HepG2 (cell line): ENCODE data around the gene RMI2. TPM values are rescaled to one million over a fixed set of nuclear protein-coding genes. Genes with fewer than 3 reads are reported as not detected.
A peak's percentile ranks its signal among the peaks of the same experiment; 100 is the strongest.

Experiments used
- ATAC-seq: fragments of 200-7000 bp; cut with Tn5 transposase; 3 replicates; pipeline ENCODE4 v1.9.1; 2020; ENCODE audit warnings: mild to moderate bottlenecking, moderate library complexity
- BruUV-seq: library from RNA; stranded (reverse); fragments of 400-500 nt; replicated peaks from 2 replicates; lab custom pipeline; 2021; lab: Mats Ljungman, UMichigan
- CTCF ChIA-PET: fragments of 300-600 bp; formaldehyde crosslinking; extraction: SDS; loops from one replicate; lab custom pipeline; 2021; ENCODE audit warnings: low total read pairs, inconsistent platforms, low intra/inter-chr PET ratio; lab: Yijun Ruan, JAX
- POLR2A ChIA-PET: fragments of 350-600 bp; sonication (Branson Sonifier 250); formaldehyde crosslinking; loops from one replicate; lab custom pipeline; 2020; ENCODE audit warnings: antibody characterized with exemption, inconsistent platforms; lab: Yijun Ruan, JAX
- DNase-seq: peaks from one replicate; pipeline ENCODE4 v3.0.0-alpha.2; 2015; ENCODE audit warnings: low spot score
- FAIRE-seq: peaks from 3 replicates; lab custom pipeline; 2011; peaks lifted over from hg19 to GRCh38; lab: Jason Lieb, UNC
- H2AFZ ChIP-seq: one replicate; pipeline ENCODE4 v1.6.1; 2011; ENCODE audit warnings: low read length, inconsistent platforms
- H3K27ac ChIP-seq: fragments of 300-600 bp; 3 replicates; pipeline ENCODE4 v1.8.0; 2011; ENCODE audit warnings: mixed run types, mild to moderate bottlenecking, mixed read lengths, low read length, inconsistent platforms; ENCODE audit not compliant: insufficient read depth; ENCODE audit errors: extremely low read length
- H3K27me3 ChIP-seq, 2 experiments: fragments of 200-600 bp in 1 of 2; 2 replicates in 1 of 2; 3 replicates in 1 of 2; pipeline versions ENCODE4 v1.6.0 to v1.8.0; 2011; ENCODE audit warnings: low read length in 2 of 2, mild to moderate bottlenecking in 2 of 2, moderate library complexity in 2 of 2, inconsistent platforms in 1 of 2; ENCODE audit not compliant: insufficient read depth in 2 of 2, control insufficient read depth in 1 of 2
- H3K36me3 ChIP-seq, 2 experiments: fragments of 200-600 bp in 1 of 2; replicated peaks in 1 of 2; 2 replicates in 1 of 2; 3 replicates in 1 of 2; pipeline versions ENCODE4 v1.5.1 to v1.8.0; 2011; ENCODE audit warnings: low read length in 2 of 2, inconsistent platforms in 1 of 2; ENCODE audit not compliant: insufficient read depth in 2 of 2, control insufficient read depth in 1 of 2
- H3K4me1 ChIP-seq: 2 replicates; pipeline ENCODE4 v1.5.1; 2012; ENCODE audit warnings: low read length, inconsistent platforms; ENCODE audit not compliant: insufficient read depth
- H3K4me2 ChIP-seq: 2 replicates; pipeline ENCODE4 v1.6.0; 2011; ENCODE audit warnings: low read depth, low read length, inconsistent platforms
- H3K4me3 ChIP-seq, 3 experiments: fragments of 200-600 bp in 1 of 3; sonication (generic), shearing (Covaris generic) in 1 of 3; replicated peaks in 1 of 3; 2 replicates each; pipeline ENCODE4 v1.5.1; 2011 to 2016; ENCODE audit warnings: low read length in 3 of 3, inconsistent platforms in 2 of 3, low read depth in 2 of 3, mild to moderate bottlenecking in 2 of 3, control low read depth in 1 of 3, mixed read lengths in 1 of 3; ENCODE audit not compliant: insufficient read depth in 1 of 3
- H3K79me2 ChIP-seq: one replicate; pipeline ENCODE4 v1.6.1; 2011; ENCODE audit warnings: low read length, inconsistent platforms; ENCODE audit not compliant: insufficient read depth
- H3K9ac ChIP-seq: 2 replicates; pipeline ENCODE4 v1.6.0; 2011; ENCODE audit warnings: mild to moderate bottlenecking, low read depth, low read length, inconsistent platforms; ENCODE audit not compliant: insufficient read depth
- H3K9me3 ChIP-seq: 2 replicates; pipeline ENCODE4 v1.5.1; 2012; ENCODE audit warnings: mild to moderate bottlenecking, low read length
- H4K20me1 ChIP-seq: 2 replicates; pipeline ENCODE4 v1.6.0; 2011; ENCODE audit warnings: inconsistent platforms, mild to moderate bottlenecking, low read length, moderate library complexity; ENCODE audit not compliant: insufficient read depth
- CHD2 ChIP-seq: IDR thresholded peaks from 2 replicates; pipeline ENCODE4 v1.6.1; 2011; ENCODE audit warnings: low read depth, low read length, improper control_type of control experiment
- GATA4 ChIP-seq: sonication (generic); IDR thresholded peaks from 2 replicates; pipeline ENCODE4 v1.6.1; 2016; ENCODE audit warnings: antibody characterized with exemption, low read depth, borderline replicate concordance
- MYC ChIP-seq: sonication (generic); formaldehyde crosslinking; IDR thresholded peaks from 2 replicates; pipeline ENCODE4 v1.9.0; 2021; ENCODE audit warnings: missing genetic modification reagents, borderline replicate concordance
- SMAD1 ChIP-seq: sonication (generic); formaldehyde crosslinking; IDR thresholded peaks from 2 replicates; pipeline ENCODE4 v1.4.0; 2020; ENCODE audit warnings: missing genetic modification reagents, low read depth, mild to moderate bottlenecking, borderline replicate concordance
- ZNF101 ChIP-seq: sonication (generic); formaldehyde crosslinking; IDR thresholded peaks from 2 replicates; pipeline ENCODE4 v1.4.0; 2020; ENCODE audit warnings: mild to moderate bottlenecking, low read depth, missing genetic modification reagents, borderline replicate concordance
- ZNF274 ChIP-seq: sonication (generic); formaldehyde crosslinking; IDR thresholded peaks from 2 replicates; pipeline ENCODE4 v1.5.1; 2020; ENCODE audit warnings: mild to moderate bottlenecking, missing genetic modification reagents
- ZNF3 ChIP-seq: IDR thresholded peaks from 2 replicates; pipeline ENCODE4 v1.7.0; 2017; ENCODE audit warnings: inconsistent platforms
- WGBS: methylation state at CpG from one replicate; pipeline ENCODE4 v1.1.6; 2017; ENCODE audit warnings: low lambda C conversion rate; 5-methylcytosine and 5-hydroxymethylcytosine counted together
- in situ Hi-C: cut with HindIII; loops from 2 replicates; pipeline ENCODE4 v1.10.0; 2017; ENCODE audit warnings: low pct_unique_long_range_greater_than_20kb; ENCODE audit not compliant: extremely low pct_ligation_motif_present
- intact Hi-C: fragments of 100-400 bp; cut with micrococcal nuclease; formaldehyde crosslinking; loops from one replicate; pipeline ENCODE4 v1.10.0; 2022; ENCODE audit not compliant: unreplicated experiment
- polyA plus RNA-seq, 8 experiments: library from polyadenylated mRNA; depleted of rRNA in 3 of 8; stranded (reverse) in 7 of 8; unstranded in 1 of 8; fragments of >200 nt; fragmentation: Illumina TruSeq in 4 of 8; extraction: Trizol in 4 of 8; gene quantifications; 2 replicates each; pipeline versions ENCODE4 v1.2.1 to v1.2.3, GENCODE V29; 2011 to 2016; ENCODE audit warnings: low read depth in 4 of 8, missing spikeins in 1 of 8, mixed read lengths in 1 of 8; ENCODE audit not compliant: insufficient read depth in 1 of 8
- total RNA-seq, 5 experiments: library from RNA; depleted of rRNA; stranded (reverse); fragments of >200 nt; fragmentation: Illumina TruSeq; extraction: Trizol; gene quantifications; 2 replicates each; pipeline ENCODE4 v1.2.3, GENCODE V29; 2016; ENCODE audit warnings: low read depth in 1 of 5
- TF ChIP-seq, protein P1 (sequence below): sonication (generic); formaldehyde crosslinking; IDR thresholded peaks from 2 replicates; pipeline ENCODE4 v1.4.0; 2020; ENCODE audit warnings: missing genetic modification reagents, borderline replicate concordance
- TF ChIP-seq, protein P2 (sequence below): IDR thresholded peaks from 2 replicates; pipeline ENCODE4 v1.6.1; 2016; ENCODE audit warnings: missing compliant biosample characterization, missing genetic modification reagents, borderline replicate concordance
- TF ChIP-seq, protein P3 (sequence below): sonication (generic); formaldehyde crosslinking; IDR thresholded peaks from 2 replicates; pipeline ENCODE4 v1.5.0; 2020; ENCODE audit warnings: mild to moderate bottlenecking, missing genetic modification reagents, borderline replicate concordance
- TF ChIP-seq, protein P4 (sequence below): sonication (generic); formaldehyde crosslinking; IDR thresholded peaks from 2 replicates; pipeline ENCODE4; 2020; ENCODE audit warnings: missing genetic modification reagents, mild to moderate bottlenecking, borderline replicate concordance

RMI2 gene
- total and polyA plus RNA-seq, 2 of the 13 experiments (the other 11 are each of a cell fraction or from before 2014, with no cell fraction given), result 24.5 to 55.7 TPM

DNA sequence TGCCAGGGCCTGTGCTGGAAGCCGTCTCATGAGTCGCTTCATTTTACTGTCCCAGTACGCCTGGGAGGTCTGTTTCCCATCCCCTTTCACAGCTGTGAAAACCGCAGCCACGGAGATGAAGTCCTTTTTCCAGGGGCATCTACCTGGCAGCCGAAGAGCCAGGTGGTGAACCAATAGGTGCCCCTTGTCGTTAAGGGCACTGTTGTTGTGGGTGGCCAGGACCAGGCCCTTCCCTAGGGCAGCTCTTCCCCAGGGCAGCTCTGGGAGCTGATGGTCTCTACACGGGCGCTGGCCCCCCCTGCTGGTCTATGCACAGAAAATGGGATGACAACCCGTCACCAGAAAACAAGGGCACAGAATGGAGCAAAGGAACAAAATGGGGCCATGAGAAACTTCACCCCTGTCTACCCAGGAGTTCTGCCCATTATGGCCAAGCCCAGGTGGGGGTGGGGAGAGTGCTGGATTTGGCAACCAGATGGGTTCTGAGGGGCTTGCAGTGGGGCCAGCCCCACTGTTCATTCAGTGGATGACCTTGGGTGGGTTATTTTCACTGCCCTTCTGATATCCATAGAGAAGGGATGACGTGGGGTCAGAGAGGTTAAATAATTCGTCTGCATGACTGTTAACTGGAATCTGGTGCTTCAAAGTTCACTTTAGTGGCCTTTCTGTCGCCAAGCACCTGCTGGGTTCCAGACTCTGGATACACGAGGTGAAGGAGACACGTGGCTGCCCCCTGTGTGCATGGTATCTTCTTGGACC is 11.5 kb downstream of the RMI2 start (continued):
- TF ChIP-seq, protein P1, sequence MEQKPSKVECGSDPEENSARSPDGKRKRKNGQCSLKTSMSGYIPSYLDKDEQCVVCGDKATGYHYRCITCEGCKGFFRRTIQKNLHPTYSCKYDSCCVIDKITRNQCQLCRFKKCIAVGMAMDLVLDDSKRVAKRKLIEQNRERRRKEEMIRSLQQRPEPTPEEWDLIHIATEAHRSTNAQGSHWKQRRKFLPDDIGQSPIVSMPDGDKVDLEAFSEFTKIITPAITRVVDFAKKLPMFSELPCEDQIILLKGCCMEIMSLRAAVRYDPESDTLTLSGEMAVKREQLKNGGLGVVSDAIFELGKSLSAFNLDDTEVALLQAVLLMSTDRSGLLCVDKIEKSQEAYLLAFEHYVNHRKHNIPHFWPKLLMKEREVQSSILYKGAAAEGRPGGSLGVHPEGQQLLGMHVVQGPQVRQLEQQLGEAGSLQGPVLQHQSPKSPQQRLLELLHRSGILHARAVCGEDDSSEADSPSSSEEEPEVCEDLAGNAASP (CRISPR knock-in tag), result peak; percentile 46; the same call in 1 of the 2 replicates
- TF ChIP-seq ZNF3 (CRISPR knock-in tag) (no peak), ZNF101 (CRISPR knock-in tag) (peak; percentile 62; the same call in 1 of the 2 replicates), GATA4 (0 out of 2 replicates have a peak, but pooled peaks have one; percentile 23), SMAD1 (CRISPR knock-in tag) (peak; percentile 26; the same call in 1 of the 2 replicates), CHD2 (peak; percentile 47; the same call in 1 of the 2 replicates)
- TF ChIP-seq, protein P2, sequence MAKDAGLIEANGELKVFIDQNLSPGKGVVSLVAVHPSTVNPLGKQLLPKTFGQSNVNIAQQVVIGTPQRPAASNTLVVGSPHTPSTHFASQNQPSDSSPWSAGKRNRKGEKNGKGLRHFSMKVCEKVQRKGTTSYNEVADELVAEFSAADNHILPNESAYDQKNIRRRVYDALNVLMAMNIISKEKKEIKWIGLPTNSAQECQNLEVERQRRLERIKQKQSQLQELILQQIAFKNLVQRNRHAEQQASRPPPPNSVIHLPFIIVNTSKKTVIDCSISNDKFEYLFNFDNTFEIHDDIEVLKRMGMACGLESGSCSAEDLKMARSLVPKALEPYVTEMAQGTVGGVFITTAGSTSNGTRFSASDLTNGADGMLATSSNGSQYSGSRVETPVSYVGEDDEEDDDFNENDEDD (CRISPR knock-in tag), result no peak

DNA sequence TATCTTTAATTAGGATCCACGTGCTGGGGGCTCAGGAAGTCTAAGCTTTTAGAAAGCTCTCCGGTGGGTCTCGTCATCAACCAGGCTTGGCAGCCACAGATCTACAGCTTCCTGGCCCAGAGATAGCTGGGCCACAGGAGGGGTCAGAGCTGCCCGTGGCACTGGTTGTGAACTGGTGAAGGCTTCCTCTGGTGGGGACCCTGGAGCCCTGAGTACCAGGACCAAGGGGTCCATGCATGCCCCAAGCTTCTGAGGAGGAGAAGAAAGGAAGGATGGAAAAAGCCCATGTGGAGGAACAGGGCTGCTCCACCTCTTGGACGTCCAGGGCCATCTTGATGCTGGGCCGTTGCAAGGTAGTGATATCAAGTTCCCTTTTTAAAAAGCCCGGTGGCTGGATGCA is 13.3 kb downstream of the RMI2 start:
- H3K36me3 ChIP-seq, result no peaks in the 10 kb centered on the region
- H3K27ac ChIP-seq, result no peak overlapping the region
- peaks cover 80% of the 10 kb centered on the region for H3K4me1 ChIP-seq
- in situ Hi-C loops, result no loop called here
- H2AFZ ChIP-seq, result no peak overlapping the region
- no peaks in the 10 kb centered on the region for H3K79me2 ChIP-seq
- WGBS, result 96% methylated on average over 7 of the region's 7 CpGs
- POLR2A ChIA-PET, result interaction anchor here (1.6 to 8.5 kb wide), 3 partner anchors 14 to 103 kb away, joined by 4 to 77 read pairs (median 54); partner anchors contain the start of gene SOCS1
- H3K9ac ChIP-seq, result no peak overlapping the region
- H3K4me2 ChIP-seq, result no peak overlapping the region
- no peak for DNase-seq
- no TSS peak for BruUV-seq
- no peaks in the 10 kb centered on the region for H3K27me3 ChIP-seq
- intact Hi-C loops, result no loop called here
- CTCF ChIA-PET, result no interaction called here
- FAIRE-seq, result no peak
- H3K4me3 ChIP-seq, result no peak overlapping the region
- TF ChIP-seq MYC (0 out of 2 replicates have a peak, but pooled peaks have one; percentile 15), ZNF274 (CRISPR knock-in tag) (0 out of 2 replicates have a peak, but pooled peaks have one; percentile 22)
- TF ChIP-seq, protein P3, sequence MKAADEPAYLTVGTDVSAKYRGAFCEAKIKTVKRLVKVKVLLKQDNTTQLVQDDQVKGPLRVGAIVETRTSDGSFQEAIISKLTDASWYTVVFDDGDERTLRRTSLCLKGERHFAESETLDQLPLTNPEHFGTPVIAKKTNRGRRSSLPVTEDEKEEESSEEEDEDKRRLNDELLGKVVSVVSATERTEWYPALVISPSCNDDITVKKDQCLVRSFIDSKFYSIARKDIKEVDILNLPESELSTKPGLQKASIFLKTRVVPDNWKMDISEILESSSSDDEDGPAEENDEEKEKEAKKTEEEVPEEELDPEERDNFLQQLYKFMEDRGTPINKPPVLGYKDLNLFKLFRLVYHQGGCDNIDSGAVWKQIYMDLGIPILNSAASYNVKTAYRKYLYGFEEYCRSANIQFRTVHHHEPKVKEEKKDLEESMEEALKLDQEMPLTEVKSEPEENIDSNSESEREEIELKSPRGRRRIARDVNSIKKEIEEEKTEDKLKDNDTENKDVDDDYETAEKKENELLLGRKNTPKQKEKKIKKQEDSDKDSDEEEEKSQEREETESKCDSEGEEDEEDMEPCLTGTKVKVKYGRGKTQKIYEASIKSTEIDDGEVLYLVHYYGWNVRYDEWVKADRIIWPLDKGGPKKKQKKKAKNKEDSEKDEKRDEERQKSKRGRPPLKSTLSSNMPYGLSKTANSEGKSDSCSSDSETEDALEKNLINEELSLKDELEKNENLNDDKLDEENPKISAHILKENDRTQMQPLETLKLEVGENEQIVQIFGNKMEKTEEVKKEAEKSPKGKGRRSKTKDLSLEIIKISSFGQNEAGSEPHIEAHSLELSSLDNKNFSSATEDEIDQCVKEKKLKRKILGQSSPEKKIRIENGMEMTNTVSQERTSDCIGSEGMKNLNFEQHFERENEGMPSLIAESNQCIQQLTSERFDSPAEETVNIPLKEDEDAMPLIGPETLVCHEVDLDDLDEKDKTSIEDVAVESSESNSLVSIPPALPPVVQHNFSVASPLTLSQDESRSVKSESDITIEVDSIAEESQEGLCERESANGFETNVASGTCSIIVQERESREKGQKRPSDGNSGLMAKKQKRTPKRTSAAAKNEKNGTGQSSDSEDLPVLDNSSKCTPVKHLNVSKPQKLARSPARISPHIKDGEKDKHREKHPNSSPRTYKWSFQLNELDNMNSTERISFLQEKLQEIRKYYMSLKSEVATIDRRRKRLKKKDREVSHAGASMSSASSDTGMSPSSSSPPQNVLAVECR (CRISPR knock-in tag), result no peak
- TF ChIP-seq, protein P4, sequence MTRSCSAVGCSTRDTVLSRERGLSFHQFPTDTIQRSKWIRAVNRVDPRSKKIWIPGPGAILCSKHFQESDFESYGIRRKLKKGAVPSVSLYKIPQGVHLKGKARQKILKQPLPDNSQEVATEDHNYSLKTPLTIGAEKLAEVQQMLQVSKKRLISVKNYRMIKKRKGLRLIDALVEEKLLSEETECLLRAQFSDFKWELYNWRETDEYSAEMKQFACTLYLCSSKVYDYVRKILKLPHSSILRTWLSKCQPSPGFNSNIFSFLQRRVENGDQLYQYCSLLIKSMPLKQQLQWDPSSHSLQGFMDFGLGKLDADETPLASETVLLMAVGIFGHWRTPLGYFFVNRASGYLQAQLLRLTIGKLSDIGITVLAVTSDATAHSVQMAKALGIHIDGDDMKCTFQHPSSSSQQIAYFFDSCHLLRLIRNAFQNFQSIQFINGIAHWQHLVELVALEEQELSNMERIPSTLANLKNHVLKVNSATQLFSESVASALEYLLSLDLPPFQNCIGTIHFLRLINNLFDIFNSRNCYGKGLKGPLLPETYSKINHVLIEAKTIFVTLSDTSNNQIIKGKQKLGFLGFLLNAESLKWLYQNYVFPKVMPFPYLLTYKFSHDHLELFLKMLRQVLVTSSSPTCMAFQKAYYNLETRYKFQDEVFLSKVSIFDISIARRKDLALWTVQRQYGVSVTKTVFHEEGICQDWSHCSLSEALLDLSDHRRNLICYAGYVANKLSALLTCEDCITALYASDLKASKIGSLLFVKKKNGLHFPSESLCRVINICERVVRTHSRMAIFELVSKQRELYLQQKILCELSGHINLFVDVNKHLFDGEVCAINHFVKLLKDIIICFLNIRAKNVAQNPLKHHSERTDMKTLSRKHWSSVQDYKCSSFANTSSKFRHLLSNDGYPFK, result 0 out of 2 replicates have a peak, but pooled peaks have one; percentile 21
- TF ChIP-seq, all 625 proteins: peak for 3
- ATAC-seq, result no peak
- Histone ChIP-seq H3K9me3 (no peaks in the 10 kb centered on the region), H4K20me1 (no peaks in the 10 kb centered on the region)
